HEK293T (cell line): Measurements from ENCODE around the gene KLK10.

Source experiments
- CTCF ChIA-PET: fragments of 350-600 bp; formaldehyde crosslinking; extraction: SDS; loops from one replicate; lab custom pipeline; 2021; ENCODE audit warnings: antibody characterized with exemption, inconsistent platforms; lab: Yijun Ruan, JAX
- POLR2A ChIA-PET: fragments of 350-600 bp; formaldehyde crosslinking; extraction: SDS; loops from one replicate; lab custom pipeline; 2020; ENCODE audit warnings: antibody characterized with exemption, inconsistent platforms; lab: Yijun Ruan, JAX
- DNase-seq: peaks from one replicate; pipeline ENCODE4 v3.0.0; 2012; ENCODE audit warnings: mixed read lengths; ENCODE audit errors: extremely low spot score
- ARNT ChIP-seq: fragments of 450-650 bp; IDR thresholded peaks from 2 replicates; pipeline ENCODE4 v1.6.1; 2017; ENCODE audit warnings: mild to moderate bottlenecking
- BHLHE40 ChIP-seq: fragments of 450-650 bp; IDR thresholded peaks from 2 replicates; pipeline ENCODE4 v1.6.1; 2016; ENCODE audit warnings: mild to moderate bottlenecking, moderate library complexity, borderline replicate concordance
- CTBP1 ChIP-seq: fragments of 450-650 bp; IDR thresholded peaks from 2 replicates; pipeline ENCODE4 v1.6.1; 2016; ENCODE audit warnings: borderline replicate concordance
- ELF4 ChIP-seq: fragments of 450-650 bp; IDR thresholded peaks from 2 replicates; pipeline ENCODE4 v1.6.1; 2017; ENCODE audit warnings: antibody characterized with exemption
- FOXA1 ChIP-seq: fragments of 450-650 bp; IDR thresholded peaks from 2 replicates; pipeline ENCODE4 v1.6.1; 2016; ENCODE audit warnings: mild to moderate bottlenecking
- FOXK2 ChIP-seq: fragments of 450-650 bp; IDR thresholded peaks from 2 replicates; pipeline ENCODE4 v1.6.1; 2016; ENCODE audit warnings: mild to moderate bottlenecking
- FOXM1 ChIP-seq: fragments of 450-650 bp; IDR thresholded peaks from 2 replicates; pipeline ENCODE4 v1.6.1; 2017; ENCODE audit warnings: mild to moderate bottlenecking, borderline replicate concordance
- HDGF ChIP-seq: fragments of 450-650 bp; IDR thresholded peaks from 2 replicates; pipeline ENCODE4 v1.6.1; 2017; ENCODE audit warnings: antibody characterized with exemption, borderline replicate concordance
- L3MBTL2 ChIP-seq: fragments of 450-650 bp; conservative IDR thresholded peaks from 2 replicates; pipeline ENCODE4 v1.6.1; 2016; ENCODE audit warnings: mild to moderate bottlenecking
- LEF1 ChIP-seq: fragments of 450-650 bp; IDR thresholded peaks from 2 replicates; pipeline ENCODE4 v1.6.1; 2017; ENCODE audit warnings: mild to moderate bottlenecking, borderline replicate concordance
- NFRKB ChIP-seq: fragments of 450-650 bp; IDR thresholded peaks from 2 replicates; pipeline ENCODE4 v1.6.1; 2016; ENCODE audit warnings: mild to moderate bottlenecking, moderate library complexity
- PKNOX1 ChIP-seq: fragments of 450-650 bp; IDR thresholded peaks from 2 replicates; pipeline ENCODE4 v1.6.1; 2016
- SP1 ChIP-seq: fragments of 450-650 bp; IDR thresholded peaks from 2 replicates; pipeline ENCODE4 v1.6.1; 2017
- SUZ12 ChIP-seq: fragments of 450-650 bp; IDR thresholded peaks from 2 replicates; pipeline ENCODE4 v1.6.1; 2016; ENCODE audit warnings: mild to moderate bottlenecking
- TARDBP ChIP-seq: fragments of 450-650 bp; IDR thresholded peaks from 2 replicates; pipeline ENCODE4 v1.6.1; 2016
- ZNF384 ChIP-seq: fragments of 450-650 bp; IDR thresholded peaks from 2 replicates; pipeline ENCODE4 v1.6.1; 2016

KLK10 gene

DNA sequence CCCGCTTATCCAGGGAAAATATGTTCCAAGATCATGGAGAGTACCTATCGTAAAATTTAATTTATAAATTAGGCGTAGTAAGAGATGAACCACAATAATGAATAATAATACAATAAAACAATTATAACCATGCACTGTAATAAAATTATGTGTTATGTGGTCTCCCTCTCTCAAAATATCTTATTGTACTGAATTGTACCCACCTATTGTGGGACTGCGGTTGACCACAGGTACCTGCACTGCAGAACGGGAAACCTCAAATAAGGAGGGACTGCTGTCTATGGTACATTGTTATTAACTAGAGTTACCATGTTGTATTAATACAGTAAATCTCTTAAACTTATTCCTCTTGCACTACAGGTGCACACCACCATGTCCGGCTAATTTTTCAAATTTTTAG, 20.6 kb upstream of the KLK10 start:
- DNase-seq: no peak
- TF ChIP-seq FOXK2 (no peak), NFRKB (no peak), LEF1 (no peak), PKNOX1 (no peak), HDGF (no peak), ARNT (no peak), SP1 (no peak), BHLHE40 (no peak), ZNF384 (no peak), TARDBP (no peak), SUZ12 (no peak), L3MBTL2 (no peak), CTBP1 (no peak), FOXA1 (no peak), FOXM1 (no peak), ELF4 (no peak)
- CTCF ChIA-PET: no interaction called here
- POLR2A ChIA-PET: no interaction called here

GRCh38 chr19:51036519-51036918, 17.0 kb upstream of the KLK10 start:
- no peak for DNase-seq
- ChIA-PET POLR2A (no interaction called here), CTCF (interaction anchor here (0.9 kb wide), 1 partner anchor 15 kb away, joined by 3 read pairs; no protein-coding TSS in a partner anchor)
- TF ChIP-seq NFRKB: no peak
- no peak for TF ChIP-seq SP1
- no peak for TF ChIP-seq FOXA1
- TF ChIP-seq TARDBP: no peak
- no peak for TF ChIP-seq ELF4
- TF ChIP-seq SUZ12: no peak
- TF ChIP-seq HDGF: no peak

DNA sequence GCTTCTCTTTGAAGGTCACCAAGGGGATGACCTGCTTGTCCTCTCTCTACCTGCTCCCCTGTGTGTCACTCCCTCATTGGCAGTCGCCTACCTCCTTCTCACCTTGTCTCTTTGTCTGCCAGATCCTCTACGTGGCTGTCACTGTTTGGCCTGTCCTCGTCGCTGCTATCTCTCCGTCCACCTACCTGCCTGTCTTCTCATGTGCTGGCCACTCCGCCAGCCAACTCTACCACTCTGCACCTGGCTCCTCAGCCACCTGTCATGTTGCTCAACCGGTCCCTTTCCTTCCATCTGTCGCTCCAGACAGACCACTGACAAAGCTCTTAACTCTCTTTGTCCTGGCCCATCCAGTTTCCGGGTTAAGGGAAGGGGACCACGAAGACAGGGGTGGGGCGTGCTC, 15.2 kb upstream of the KLK10 start, which contains the start of gene KLK12:
KLK12 (minus strand) TSS at position 299 of the 400 bp plus-strand sequence. CDS start 381 bp downstream, outside the sequence.
- CTCF ChIA-PET: no interaction called here
- POLR2A ChIA-PET: no interaction called here
- TF ChIP-seq ARNT (no peak), BHLHE40 (no peak), CTBP1 (no peak), LEF1 (no peak), FOXA1 (no peak), ELF4 (no peak), NFRKB (no peak), SUZ12 (no peak), TARDBP (no peak), ZNF384 (no peak), HDGF (no peak), PKNOX1 (no peak), FOXM1 (no peak), L3MBTL2 (no peak), SP1 (no peak)
- no peak for DNase-seq

DNA sequence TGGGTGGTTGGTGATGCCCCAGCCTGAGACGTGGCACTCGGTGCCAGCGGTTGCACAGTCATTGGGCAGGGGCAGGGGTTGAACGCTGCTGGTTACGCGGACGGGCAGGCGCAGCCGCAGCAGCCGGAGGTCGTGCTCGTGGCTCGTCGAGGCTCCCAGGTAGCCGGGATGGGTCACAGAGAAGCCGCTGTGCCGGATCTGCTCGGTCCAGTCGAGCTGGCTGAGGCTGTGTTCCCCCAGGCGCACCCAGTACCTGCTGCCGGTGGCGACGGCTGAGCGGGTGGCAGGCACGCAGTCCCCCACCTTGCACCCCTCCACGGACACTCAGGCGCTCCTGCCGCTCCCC, 12.3 kb upstream of the KLK10 start:
- no peak for DNase-seq
- CTCF ChIA-PET: no interaction called here

GRCh38 chr19:51031220-51031879, 11.8 kb upstream of the KLK10 start:
- TF ChIP-seq SUZ12 (no peak), FOXK2 (no peak), CTBP1 (no peak), FOXA1 (no peak), TARDBP (no peak), SP1 (no peak), FOXM1 (no peak), PKNOX1 (no peak)
- ChIA-PET POLR2A (no interaction called here), CTCF (no interaction called here)
- no peak for DNase-seq

More for the DNA sequence above, 12.3 kb upstream of the KLK10 start:
- POLR2A ChIA-PET: no interaction called here
- TF ChIP-seq LEF1 (no peak), TARDBP (no peak), L3MBTL2 (no peak), ARNT (no peak), FOXK2 (no peak), HDGF (no peak), SUZ12 (no peak), FOXA1 (no peak)

DNA sequence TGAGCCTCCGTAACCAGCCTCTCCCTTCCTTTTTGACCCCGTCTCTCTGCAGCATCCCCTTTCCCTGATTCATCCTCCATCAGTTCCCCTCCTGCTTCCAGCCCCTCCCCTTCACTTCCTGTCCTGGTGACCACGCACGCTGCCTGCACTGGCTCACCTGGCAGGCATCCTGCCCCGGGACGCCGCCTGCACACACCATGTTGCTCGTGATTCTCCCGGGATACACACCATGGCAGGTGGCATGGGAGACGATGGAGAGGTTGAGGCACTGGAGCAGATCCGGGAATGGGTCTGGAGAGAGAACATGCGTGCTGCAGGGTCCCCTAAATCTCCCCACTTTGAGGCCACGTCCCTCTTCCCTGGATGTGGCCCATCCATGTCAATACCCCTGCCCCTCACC, 11.1 kb upstream of the KLK10 start:
- DNase-seq: no peak
- ChIA-PET CTCF (no interaction called here), POLR2A (no interaction called here)
- TF ChIP-seq SP1: no peak
- TF ChIP-seq BHLHE40: no peak
- TF ChIP-seq FOXA1: no peak
- TF ChIP-seq TARDBP: no peak
- TF ChIP-seq FOXK2: no peak
